ENCODE results near the gene LEP. TPM values are rescaled to one million over a fixed set of nuclear protein-coding genes. Genes with fewer than 3 reads are reported as not detected.

LEP gene
- polyA plus RNA-seq, 4 donors = 0.25 TPM; not detected in 3

- peaks cover 0 to 6% of the 10 kb centered on the region in 2 donors for H3K9me3 ChIP-seq (ENCODE audit: control insufficient read depth in 2 of 2, insufficient read depth in 1 of 2, low read depth in 1 of 2, low read length in 1 of 2)
- no peak overlapping the region for H3K27ac ChIP-seq (ENCODE audit: low read depth in 1 of 3, low read length in 2 of 3)
- no peaks in the 10 kb centered on the region for H3K4me1 ChIP-seq (ENCODE audit: control insufficient read depth in 3 of 3, insufficient read depth in 2 of 3, low read depth in 1 of 3, low read length in 2 of 3)
- no peak for FAIRE-seq
- no peaks in the 10 kb centered on the region for H3K36me3 ChIP-seq (ENCODE audit: control insufficient read depth in 3 of 3, insufficient read depth in 2 of 3, low read depth in 1 of 3, low read length in 3 of 3)
- 56 to 83% (median 65%) methylated on average over 2 to 4 of the region's 4 CpGs for WGBS, 3 donors
- H3K27me3 ChIP-seq (ENCODE audit: control insufficient read depth in 3 of 3, insufficient read depth in 3 of 3, low read length in 3 of 3) = peaks cover 5 to 51% (median 8%) of the 10 kb centered on the region in 3 donors
- DNase-seq = no peak
- H3K4me3 ChIP-seq (ENCODE audit: low read depth in 1 of 3, low read length in 3 of 3) = no peak overlapping the region
Observed at GRCh38 chr7:128207609-128208008, 33.5 kb upstream of the LEP start.

DNA sequence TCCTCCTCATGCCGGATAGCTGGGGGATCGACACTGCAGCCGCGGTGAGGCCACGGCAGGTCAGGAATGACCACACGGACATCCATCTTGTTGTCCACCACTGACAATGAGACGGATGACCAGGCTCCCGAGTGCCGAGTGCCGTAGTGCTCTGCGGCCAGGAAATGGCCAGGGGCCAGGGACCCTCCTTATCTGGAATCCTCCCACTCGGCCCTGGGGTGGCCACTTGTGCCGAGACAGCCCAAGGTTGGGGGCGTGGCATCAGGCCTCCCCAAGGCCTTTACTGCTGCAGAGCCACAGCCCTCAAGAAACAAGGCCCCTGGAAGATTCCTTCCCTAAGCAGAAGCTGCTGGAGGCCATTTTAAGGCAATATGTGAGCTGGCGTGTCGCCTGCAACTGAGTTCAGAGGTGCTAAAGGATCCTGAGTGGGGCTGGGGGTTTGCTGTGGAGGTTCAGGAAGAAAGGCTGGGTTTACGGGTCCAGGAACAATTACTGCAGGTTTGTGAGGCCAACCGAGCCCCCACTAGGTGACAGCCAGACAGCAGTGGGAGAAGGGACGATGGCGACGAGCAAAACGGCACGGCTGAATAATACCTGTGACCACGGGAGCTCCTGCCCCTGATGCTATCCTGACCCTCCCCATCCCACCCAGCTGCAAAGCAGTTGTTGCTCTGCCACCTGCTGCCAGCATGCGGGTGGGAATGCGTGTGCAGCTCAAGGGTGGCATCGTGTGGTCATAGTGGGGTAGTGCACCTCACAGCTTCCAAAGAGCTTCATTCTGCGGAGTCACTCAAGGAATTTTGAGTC is 31.6 kb upstream of the LEP start:
- WGBS, 3 donors = 36 to 40% (median 39%) methylated on average over 28 of the region's 28 CpGs
- no peak for FAIRE-seq
- Histone ChIP-seq H3K27ac (ENCODE audit: low read depth in 1 of 3, low read length in 2 of 3) (no peak overlapping the region), H3K9me3 (ENCODE audit: control insufficient read depth in 2 of 2, insufficient read depth in 1 of 2, low read depth in 1 of 2, low read length in 1 of 2) (peaks cover 0 to 3% of the 10 kb centered on the region in 2 donors), H3K36me3 (ENCODE audit: control insufficient read depth in 3 of 3, insufficient read depth in 2 of 3, low read depth in 1 of 3, low read length in 3 of 3) (no peaks in the 10 kb centered on the region), H3K4me1 (ENCODE audit: control insufficient read depth in 3 of 3, insufficient read depth in 2 of 3, low read depth in 1 of 3, low read length in 2 of 3) (no peaks in the 10 kb centered on the region), H3K4me3 (ENCODE audit: low read depth in 1 of 3, low read length in 3 of 3) (no peak overlapping the region), H3K27me3 (ENCODE audit: control insufficient read depth in 3 of 3, insufficient read depth in 3 of 3, low read length in 3 of 3) (peaks cover 0 to 37% (median 5%) of the 10 kb centered on the region in 3 donors)
- DNase-seq = peak; percentile 77 to 82

- Histone ChIP-seq H3K4me3 (ENCODE audit: low read depth in 1 of 3, low read length in 3 of 3) (no peak overlapping the region), H3K9me3 (ENCODE audit: control insufficient read depth in 2 of 2, insufficient read depth in 1 of 2, low read depth in 1 of 2, low read length in 1 of 2) (peaks cover 0 to 2% of the 10 kb centered on the region in 2 donors), H3K27ac (ENCODE audit: low read depth in 1 of 3, low read length in 2 of 3) (no peak overlapping the region), H3K36me3 (ENCODE audit: control insufficient read depth in 3 of 3, insufficient read depth in 2 of 3, low read depth in 1 of 3, low read length in 3 of 3) (no peaks in the 10 kb centered on the region), H3K4me1 (ENCODE audit: control insufficient read depth in 3 of 3, insufficient read depth in 2 of 3, low read depth in 1 of 3, low read length in 2 of 3) (no peaks in the 10 kb centered on the region), H3K27me3 (ENCODE audit: control insufficient read depth in 3 of 3, insufficient read depth in 3 of 3, low read length in 3 of 3) (peaks cover 0 to 34% (median 5%) of the 10 kb centered on the region in 3 donors)
- DNase-seq (no peak), FAIRE-seq (no peak)
- 31 to 44% (median 39%) methylated on average over 3 of the region's 3 CpGs for WGBS, 3 donors
Observed at GRCh38 chr7:128210036-128210347, 31.1 kb upstream of the LEP start.

GRCh38 chr7:128210590-128211570 is 30.2 kb upstream of the LEP start:
- H3K27ac ChIP-seq (ENCODE audit: low read depth in 1 of 3, low read length in 2 of 3) = no peak overlapping the region
- WGBS, 3 donors = 22 to 59% (median 34%) methylated on average over 19 of the region's 19 CpGs
- DNase-seq (peak; percentile 11 to 35), FAIRE-seq (no peak)
- peaks cover 0 to 34% (median 5%) of the 10 kb centered on the region in 3 donors for H3K27me3 ChIP-seq (ENCODE audit: control insufficient read depth in 3 of 3, insufficient read depth in 3 of 3, low read length in 3 of 3)
- no peak overlapping the region for H3K4me3 ChIP-seq (ENCODE audit: low read depth in 1 of 3, low read length in 3 of 3)
- no peaks in the 10 kb centered on the region for H3K4me1 ChIP-seq (ENCODE audit: control insufficient read depth in 3 of 3, insufficient read depth in 2 of 3, low read depth in 1 of 3, low read length in 2 of 3)
- H3K9me3 ChIP-seq (ENCODE audit: control insufficient read depth in 2 of 2, insufficient read depth in 1 of 2, low read depth in 1 of 2, low read length in 1 of 2) = no peaks in the 10 kb centered on the region
- no peaks in the 10 kb centered on the region for H3K36me3 ChIP-seq (ENCODE audit: control insufficient read depth in 3 of 3, insufficient read depth in 2 of 3, low read depth in 1 of 3, low read length in 3 of 3)

GRCh38 chr7:128211626-128212025 is 29.5 kb upstream of the LEP start:
- H3K4me1 ChIP-seq (ENCODE audit: control insufficient read depth in 3 of 3, insufficient read depth in 2 of 3, low read depth in 1 of 3, low read length in 2 of 3) = no peaks in the 10 kb centered on the region
- 42 to 57% (median 45%) methylated on average over 4 of the region's 4 CpGs for WGBS, 3 donors
- H3K27me3 ChIP-seq (ENCODE audit: control insufficient read depth in 3 of 3, insufficient read depth in 3 of 3, low read length in 3 of 3) = peaks cover 0 to 27% (median 0%) of the 10 kb centered on the region in 3 donors
- no peak for DNase-seq
- H3K4me3 ChIP-seq (ENCODE audit: low read depth in 1 of 3, low read length in 3 of 3) = no peak overlapping the region
- FAIRE-seq = no peak
- no peaks in the 10 kb centered on the region for H3K36me3 ChIP-seq (ENCODE audit: control insufficient read depth in 3 of 3, insufficient read depth in 2 of 3, low read depth in 1 of 3, low read length in 3 of 3)
- H3K9me3 ChIP-seq (ENCODE audit: control insufficient read depth in 2 of 2, insufficient read depth in 1 of 2, low read depth in 1 of 2, low read length in 1 of 2) = no peaks in the 10 kb centered on the region
- H3K27ac ChIP-seq (ENCODE audit: low read depth in 1 of 3, low read length in 2 of 3) = no peak overlapping the region

- Histone ChIP-seq H3K4me1 (ENCODE audit: control insufficient read depth in 3 of 3, insufficient read depth in 2 of 3, low read depth in 1 of 3, low read length in 2 of 3) (no peaks in the 10 kb centered on the region), H3K36me3 (ENCODE audit: control insufficient read depth in 3 of 3, insufficient read depth in 2 of 3, low read depth in 1 of 3, low read length in 3 of 3) (no peaks in the 10 kb centered on the region), H3K4me3 (ENCODE audit: low read depth in 1 of 3, low read length in 3 of 3) (no peak overlapping the region), H3K27me3 (ENCODE audit: control insufficient read depth in 3 of 3, insufficient read depth in 3 of 3, low read length in 3 of 3) (peaks cover 0 to 10% (median 0%) of the 10 kb centered on the region in 3 donors), H3K27ac (ENCODE audit: low read depth in 1 of 3, low read length in 2 of 3) (no peak overlapping the region), H3K9me3 (ENCODE audit: control insufficient read depth in 2 of 2, insufficient read depth in 1 of 2, low read depth in 1 of 2, low read length in 1 of 2) (no peaks in the 10 kb centered on the region)
- no peak for DNase-seq
- 92 to 96% (median 92%) methylated on average over 1 of the region's 1 CpG for WGBS, 3 donors
- no peak for FAIRE-seq
Observed at GRCh38 chr7:128214463-128214862, 26.6 kb upstream of the LEP start.

- WGBS, 3 donors = 56 to 78% (median 63%) methylated on average over 3 of the region's 3 CpGs
- H3K9me3 ChIP-seq (ENCODE audit: control insufficient read depth in 2 of 2, insufficient read depth in 1 of 2, low read depth in 1 of 2, low read length in 1 of 2) = no peaks in the 10 kb centered on the region
- DNase-seq (no peak), FAIRE-seq (no peak)
- no peaks in the 10 kb centered on the region for H3K36me3 ChIP-seq (ENCODE audit: control insufficient read depth in 3 of 3, insufficient read depth in 2 of 3, low read depth in 1 of 3, low read length in 3 of 3)
- peaks cover 0 to 10% (median 0%) of the 10 kb centered on the region in 3 donors for H3K27me3 ChIP-seq (ENCODE audit: control insufficient read depth in 3 of 3, insufficient read depth in 3 of 3, low read length in 3 of 3)
- H3K4me1 ChIP-seq (ENCODE audit: control insufficient read depth in 3 of 3, insufficient read depth in 2 of 3, low read depth in 1 of 3, low read length in 2 of 3) = no peaks in the 10 kb centered on the region
- H3K27ac ChIP-seq (ENCODE audit: low read depth in 1 of 3, low read length in 2 of 3) = no peak overlapping the region
- H3K4me3 ChIP-seq (ENCODE audit: low read depth in 1 of 3, low read length in 3 of 3) = no peak overlapping the region
Observed at GRCh38 chr7:128215281-128215680, 25.8 kb upstream of the LEP start.

GRCh38 chr7:128215739-128216138 is 25.3 kb upstream of the LEP start:
- no peak for DNase-seq
- WGBS, 3 donors = 47 to 69% (median 54%) methylated on average over 1 of the region's 1 CpG
- no peak overlapping the region for H3K27ac ChIP-seq (ENCODE audit: low read depth in 1 of 3, low read length in 2 of 3)
- H3K27me3 ChIP-seq (ENCODE audit: control insufficient read depth in 3 of 3, insufficient read depth in 3 of 3, low read length in 3 of 3) = peaks cover 0 to 5% (median 0%) of the 10 kb centered on the region in 3 donors
- no peak for FAIRE-seq
- H3K36me3 ChIP-seq (ENCODE audit: control insufficient read depth in 3 of 3, insufficient read depth in 2 of 3, low read depth in 1 of 3, low read length in 3 of 3) = no peaks in the 10 kb centered on the region
- no peaks in the 10 kb centered on the region for H3K9me3 ChIP-seq (ENCODE audit: control insufficient read depth in 2 of 2, insufficient read depth in 1 of 2, low read depth in 1 of 2, low read length in 1 of 2)
- H3K4me1 ChIP-seq (ENCODE audit: control insufficient read depth in 3 of 3, insufficient read depth in 2 of 3, low read depth in 1 of 3, low read length in 2 of 3) = no peaks in the 10 kb centered on the region
- no peak overlapping the region for H3K4me3 ChIP-seq (ENCODE audit: low read depth in 1 of 3, low read length in 3 of 3)
